MCF 10A (cell line): ENCODE data around the gene KCNQ5. TPM values are rescaled to one million over a fixed set of nuclear protein-coding genes. Genes with fewer than 3 reads are reported as not detected.
A peak's percentile ranks its signal among the peaks of the same experiment; 100 is the strongest.

Experiments used
- BruUV-seq: library from RNA; stranded (reverse); fragments of 400-500 nt; replicated peaks from 2 replicates; lab custom pipeline; 2021; lab: Mats Ljungman, UMichigan
- CTCF ChIA-PET: fragments of 300-600 bp; sonication (Branson Sonifier 250); formaldehyde crosslinking; extraction: SDS; loops from one replicate; lab custom pipeline; 2021; ENCODE audit warnings: antibody characterized with exemption, inconsistent platforms; lab: Yijun Ruan, JAX
- POLR2A ChIA-PET: fragments of 300-600, 350-650 bp; sonication (Branson Sonifier 250); formaldehyde crosslinking; extraction: SDS; loops from one replicate; lab custom pipeline; 2020; ENCODE audit warnings: antibody characterized with exemption, inconsistent platforms; lab: Yijun Ruan, JAX
- DNase-seq: peaks from one replicate; pipeline ENCODE4 v3.0.0-alpha.2; 2018; ENCODE audit not compliant: unreplicated experiment
- H3K27ac Mint-ChIP-seq: one replicate; pipeline ENCODE4 v1.8.0; 2022; ENCODE audit warnings: mild to moderate bottlenecking, low read depth, mixed read lengths; ENCODE audit not compliant: unreplicated experiment
- H3K27me3 Mint-ChIP-seq: one replicate; pipeline ENCODE4 v1.8.0; 2022; ENCODE audit warnings: mixed read lengths; ENCODE audit not compliant: insufficient read depth, unreplicated experiment
- H3K36me3 Mint-ChIP-seq: one replicate; pipeline ENCODE4 v1.8.0; 2022; ENCODE audit warnings: mild to moderate bottlenecking, moderate library complexity, mixed read lengths; ENCODE audit not compliant: insufficient read depth, unreplicated experiment
- H3K4me1 Mint-ChIP-seq: one replicate; pipeline ENCODE4 v1.8.0; 2022; ENCODE audit warnings: mixed read lengths; ENCODE audit not compliant: insufficient read depth, unreplicated experiment
- H3K4me3 Mint-ChIP-seq: one replicate; pipeline ENCODE4 v1.8.0; 2022; ENCODE audit warnings: mild to moderate bottlenecking, moderate library complexity, mixed read lengths; ENCODE audit not compliant: unreplicated experiment
- H3K9me3 Mint-ChIP-seq: one replicate; pipeline ENCODE4 v1.8.0; 2022; ENCODE audit warnings: mixed read lengths; ENCODE audit not compliant: unreplicated experiment
- intact Hi-C: fragments of 100-400 bp; cut with micrococcal nuclease; formaldehyde crosslinking; loops from 2 replicates; pipeline ENCODE4 v1.14.1; 2022
- total RNA-seq: library from RNA; stranded (reverse); gene quantifications from 2 replicates; pipeline ENCODE4 v1.2.3, GENCODE V29; 2022
- TF ChIP-seq, protein P1 (sequence below): fragments of 200-600 bp; IDR thresholded peaks from one replicate; pipeline ENCODE4 v1.8.0; 2022; ENCODE audit warnings: antibody characterized with exemption, mild to moderate bottlenecking; ENCODE audit not compliant: unreplicated experiment

KCNQ5 gene
- total RNA-seq, 1 experiment from 2014 or later, result 10.3 TPM

- POLR2A ChIA-PET, result interaction anchor here (0.6 to 1.5 kb wide), 8 partner anchors 9 to 812 kb away, joined by 3 to 8 read pairs (median 3); partner anchors contain the start of gene MTO1
- Mint-ChIP-seq H3K9me3 (peaks cover 7% of the 10 kb centered on the region), H3K27me3 (no peaks in the 10 kb centered on the region), H3K4me3 (no peak overlapping the region), H3K4me1 (peaks cover 46% of the 10 kb centered on the region), H3K36me3 (no peaks in the 10 kb centered on the region), H3K27ac (peak overlapping the region; percentile 1)
- CTCF ChIA-PET, result interaction anchor here (0.5 to 2.5 kb wide), 6 partner anchors 10 to 470 kb away, joined by 3 to 8 read pairs (median 3); no protein-coding TSS in a partner anchor
- no TSS peak for BruUV-seq
- intact Hi-C loops, result loop anchor here (2.0 kb wide), 1 partner anchor 99 kb away; no protein-coding TSS in a partner anchor
- TF ChIP-seq, protein P1, sequence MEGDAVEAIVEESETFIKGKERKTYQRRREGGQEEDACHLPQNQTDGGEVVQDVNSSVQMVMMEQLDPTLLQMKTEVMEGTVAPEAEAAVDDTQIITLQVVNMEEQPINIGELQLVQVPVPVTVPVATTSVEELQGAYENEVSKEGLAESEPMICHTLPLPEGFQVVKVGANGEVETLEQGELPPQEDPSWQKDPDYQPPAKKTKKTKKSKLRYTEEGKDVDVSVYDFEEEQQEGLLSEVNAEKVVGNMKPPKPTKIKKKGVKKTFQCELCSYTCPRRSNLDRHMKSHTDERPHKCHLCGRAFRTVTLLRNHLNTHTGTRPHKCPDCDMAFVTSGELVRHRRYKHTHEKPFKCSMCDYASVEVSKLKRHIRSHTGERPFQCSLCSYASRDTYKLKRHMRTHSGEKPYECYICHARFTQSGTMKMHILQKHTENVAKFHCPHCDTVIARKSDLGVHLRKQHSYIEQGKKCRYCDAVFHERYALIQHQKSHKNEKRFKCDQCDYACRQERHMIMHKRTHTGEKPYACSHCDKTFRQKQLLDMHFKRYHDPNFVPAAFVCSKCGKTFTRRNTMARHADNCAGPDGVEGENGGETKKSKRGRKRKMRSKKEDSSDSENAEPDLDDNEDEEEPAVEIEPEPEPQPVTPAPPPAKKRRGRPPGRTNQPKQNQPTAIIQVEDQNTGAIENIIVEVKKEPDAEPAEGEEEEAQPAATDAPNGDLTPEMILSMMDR, result no peak
- DNase-seq, result peak; percentile 90
Measured at GRCh38 chr6:72649032-72649984, 27.4 kb downstream of the KCNQ5 start.

GRCh38 chr6:72650081-72650745, 28.3 kb downstream of the KCNQ5 start:
- no peaks in the 10 kb centered on the region for H3K36me3 Mint-ChIP-seq
- peak; percentile 8 for DNase-seq
- intact Hi-C loops, result loop anchor here (2.0 kb wide), 1 partner anchor 27 kb away; the partner anchor contains the start of gene KCNQ5
- H3K27me3 Mint-ChIP-seq, result no peaks in the 10 kb centered on the region
- H3K4me3 Mint-ChIP-seq, result no peak overlapping the region
- BruUV-seq, result no TSS peak
- ChIA-PET POLR2A (interaction anchor here (0.7 to 1.5 kb wide), 7 partner anchors 10 to 811 kb away, joined by 3 to 8 read pairs (median 3); partner anchors contain the start of gene MTO1), CTCF (interaction anchor here (0.6 to 0.7 kb wide), 3 partner anchors 30 to 61 kb away, joined by 3 to 4 read pairs (median 3); no protein-coding TSS in a partner anchor)
- peaks cover 46% of the 10 kb centered on the region for H3K4me1 Mint-ChIP-seq
- TF ChIP-seq, protein P1, result no peak
- peaks cover 7% of the 10 kb centered on the region for H3K9me3 Mint-ChIP-seq
- H3K27ac Mint-ChIP-seq, result peak overlapping the region; percentile 1

DNA sequence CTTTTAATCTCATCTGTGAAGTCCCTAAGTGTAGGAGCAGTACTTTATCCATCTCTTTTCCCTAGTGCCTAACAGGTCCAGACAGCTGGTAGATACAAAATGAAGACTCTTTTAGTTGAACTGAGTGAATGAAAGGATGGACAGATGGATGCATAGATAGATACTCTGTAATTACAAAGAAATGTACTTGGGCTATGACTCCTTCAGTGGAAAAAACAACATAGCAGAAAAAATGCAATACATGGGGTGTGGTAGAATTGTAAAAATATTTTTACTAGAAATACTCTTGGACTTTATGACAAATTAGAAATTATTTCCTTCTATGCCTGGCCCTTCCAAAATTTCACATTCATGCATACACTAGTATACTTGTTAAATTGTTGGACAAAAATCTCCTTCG, 29.3 kb downstream of the KCNQ5 start:
- Mint-ChIP-seq H3K36me3 (no peaks in the 10 kb centered on the region), H3K27me3 (no peaks in the 10 kb centered on the region), H3K9me3 (peaks cover 7% of the 10 kb centered on the region), H3K27ac (no peak overlapping the region), H3K4me1 (peaks cover 46% of the 10 kb centered on the region), H3K4me3 (no peak overlapping the region)
- TF ChIP-seq, protein P1, result no peak
- intact Hi-C loops, result loop anchor here (2.0 kb wide), 1 partner anchor 28 kb away; the partner anchor contains the start of gene KCNQ5
- POLR2A ChIA-PET, result interaction anchor here (0.8 kb wide), 1 partner anchor 136 kb away, joined by 3 read pairs; no protein-coding TSS in a partner anchor
- BruUV-seq, result no TSS peak
- CTCF ChIA-PET, result interaction anchor here (0.6 kb wide), 1 partner anchor 24 kb away, joined by 3 read pairs; no protein-coding TSS in a partner anchor
- DNase-seq, result no peak
